ENCODE data around the gene PIGS.

PIGS gene

GRCh38 chr17:28571361-28572122 lies at the start of gene PIGS:
Gene PIGS (minus strand): TSS chr17:28571524. CDS start chr17:28571496, 28 bp downstream.
- ATAC-seq (ENCODE audit: low read depth) (peak; percentile 98), DNase-seq (ENCODE audit: low spot score) (peak; percentile 93)
- Histone ChIP-seq H3K9me3 (ENCODE audit: severe bottlenecking) (no peaks in the 10 kb centered on the region), H3K4me1 (ENCODE audit: insufficient read depth, poor library complexity, severe bottlenecking) (peaks cover 8% of the 10 kb centered on the region), H3K36me3 (ENCODE audit: low read depth) (peaks cover 31% of the 10 kb centered on the region), H3K27me3 (ENCODE audit: insufficient read depth, poor library complexity, severe bottlenecking) (no peaks in the 10 kb centered on the region), H3K27ac (ENCODE audit: poor library complexity, severe bottlenecking) (peak within 1 kb of the TSS; percentile 37), H3K4me3 (ENCODE audit: severe bottlenecking) (peak within 1 kb of the TSS; percentile 95)
- TF ChIP-seq CTCF (IDR thresholded peaks at IDR 0.05; ENCODE audit: poor library complexity, severe bottlenecking) = no peak

- Histone ChIP-seq H3K9me3 (ENCODE audit: severe bottlenecking) (no peaks in the 10 kb centered on the region), H3K36me3 (ENCODE audit: low read depth) (peaks cover 99% of the 10 kb centered on the region), H3K27me3 (ENCODE audit: insufficient read depth, poor library complexity, severe bottlenecking) (no peaks in the 10 kb centered on the region), H3K4me1 (ENCODE audit: insufficient read depth, poor library complexity, severe bottlenecking) (no peaks in the 10 kb centered on the region), H3K27ac (ENCODE audit: poor library complexity, severe bottlenecking) (no peak overlapping the region), H3K4me3 (ENCODE audit: severe bottlenecking) (no peak overlapping the region)
- DNase-seq (ENCODE audit: low spot score) (no peak), ATAC-seq (ENCODE audit: low read depth) (no peak)
- no peak for TF ChIP-seq CTCF (IDR thresholded peaks at IDR 0.05; ENCODE audit: poor library complexity, severe bottlenecking)
These were observed 48.7 kb upstream of the PIGS start for GRCh38 chr17:28620010-28620409.

GRCh38 chr17:28618464-28618863 lies 47.1 kb upstream of the PIGS start:
- H3K4me1 ChIP-seq (ENCODE audit: insufficient read depth, poor library complexity, severe bottlenecking) = no peaks in the 10 kb centered on the region
- H3K27ac ChIP-seq (ENCODE audit: poor library complexity, severe bottlenecking) = no peak overlapping the region
- peaks cover 97% of the 10 kb centered on the region for H3K36me3 ChIP-seq (ENCODE audit: low read depth)
- ATAC-seq (ENCODE audit: low read depth) = no peak
- H3K4me3 ChIP-seq (ENCODE audit: severe bottlenecking) = no peak overlapping the region
- TF ChIP-seq CTCF (IDR thresholded peaks at IDR 0.05; ENCODE audit: poor library complexity, severe bottlenecking) = no peak
- no peaks in the 10 kb centered on the region for H3K27me3 ChIP-seq (ENCODE audit: insufficient read depth, poor library complexity, severe bottlenecking)
- DNase-seq (ENCODE audit: low spot score) = no peak
- no peaks in the 10 kb centered on the region for H3K9me3 ChIP-seq (ENCODE audit: severe bottlenecking)

- no peaks in the 10 kb centered on the region for H3K4me1 ChIP-seq (ENCODE audit: insufficient read depth, poor library complexity, severe bottlenecking)
- no peak overlapping the region for H3K27ac ChIP-seq (ENCODE audit: poor library complexity, severe bottlenecking)
- H3K9me3 ChIP-seq (ENCODE audit: severe bottlenecking) = no peaks in the 10 kb centered on the region
- H3K27me3 ChIP-seq (ENCODE audit: insufficient read depth, poor library complexity, severe bottlenecking) = no peaks in the 10 kb centered on the region
- TF ChIP-seq CTCF (IDR thresholded peaks at IDR 0.05; ENCODE audit: poor library complexity, severe bottlenecking) = no peak
- ATAC-seq (ENCODE audit: low read depth) (no peak), DNase-seq (ENCODE audit: low spot score) (no peak)
- peaks cover 89% of the 10 kb centered on the region for H3K36me3 ChIP-seq (ENCODE audit: low read depth)
- H3K4me3 ChIP-seq (ENCODE audit: severe bottlenecking) = no peak overlapping the region
These were observed 45.0 kb upstream of the PIGS start for GRCh38 chr17:28616281-28616680.

- Histone ChIP-seq H3K27me3 (ENCODE audit: insufficient read depth, poor library complexity, severe bottlenecking) (no peaks in the 10 kb centered on the region), H3K36me3 (ENCODE audit: low read depth) (peaks cover 80% of the 10 kb centered on the region), H3K4me1 (ENCODE audit: insufficient read depth, poor library complexity, severe bottlenecking) (no peaks in the 10 kb centered on the region), H3K27ac (ENCODE audit: poor library complexity, severe bottlenecking) (no peak overlapping the region), H3K4me3 (ENCODE audit: severe bottlenecking) (no peak overlapping the region), H3K9me3 (ENCODE audit: severe bottlenecking) (no peaks in the 10 kb centered on the region)
- TF ChIP-seq CTCF (IDR thresholded peaks at IDR 0.05; ENCODE audit: poor library complexity, severe bottlenecking) = no peak
- DNase-seq (ENCODE audit: low spot score) = no peak
- ATAC-seq (ENCODE audit: low read depth) = no peak
These were observed 44.1 kb upstream of the PIGS start for GRCh38 chr17:28615260-28615940.
